ENCODE measurements around the gene PFKFB2.

- TF ChIP-seq CTCF (IDR thresholded peaks at IDR 0.05) (no peak), EZH2 (IDR thresholded peaks at IDR 0.05) (no peak)
Observed at GRCh38 chr1:207073906-207074820, 21.1 kb downstream of the PFKFB2 start.

Data from neural progenitor cell (in vitro differentiated cells).